Ammon's horn (tissue), 1 donor: ENCODE measurements around the gene RAB1B.

Source experiments
- DNase-seq: peaks from one replicate; pipeline ENCODE4 v3.0.0-alpha.2; 2016; ENCODE audit warnings: low spot score

Gene RAB1B

DNA sequence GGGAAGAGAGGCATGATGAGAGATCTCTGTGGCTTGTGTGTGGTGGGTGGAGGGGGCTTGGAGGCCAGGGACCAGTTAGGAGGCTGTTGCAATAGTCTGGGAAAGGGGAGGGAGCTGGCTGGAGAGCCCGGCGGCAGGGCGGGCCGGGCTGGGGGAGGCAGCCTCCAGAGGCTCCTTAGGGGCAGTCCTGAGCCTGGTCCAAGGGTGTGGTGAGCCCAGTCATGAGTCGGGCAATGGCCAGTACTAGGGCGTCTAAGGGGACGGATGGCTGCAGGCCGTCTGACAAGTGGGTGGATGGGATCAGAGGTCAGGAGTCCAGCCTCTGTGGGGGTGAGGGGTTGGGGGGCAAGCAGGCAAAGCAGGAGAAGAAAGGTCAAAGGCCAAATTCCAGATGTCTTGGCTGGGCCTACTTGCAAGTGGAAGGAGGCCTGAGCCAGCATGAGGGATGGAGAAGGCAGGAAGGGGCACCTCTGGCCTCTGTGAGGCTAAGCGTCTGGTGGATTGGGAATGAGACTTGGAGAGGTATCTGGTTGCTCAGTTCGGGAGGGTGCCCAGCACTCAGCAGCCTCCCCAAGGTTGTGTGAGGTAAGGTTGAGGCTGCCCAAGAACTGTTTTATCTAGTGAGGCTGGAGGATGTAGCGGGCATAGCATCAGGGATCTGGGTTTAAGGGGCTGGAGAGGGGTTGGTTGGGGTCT is 54.4 kb downstream of the RAB1B start:
- no peak for DNase-seq

GRCh38 chr11:66323684-66324083 is 55.2 kb downstream of the RAB1B start:
- DNase-seq, result no peak

DNA sequence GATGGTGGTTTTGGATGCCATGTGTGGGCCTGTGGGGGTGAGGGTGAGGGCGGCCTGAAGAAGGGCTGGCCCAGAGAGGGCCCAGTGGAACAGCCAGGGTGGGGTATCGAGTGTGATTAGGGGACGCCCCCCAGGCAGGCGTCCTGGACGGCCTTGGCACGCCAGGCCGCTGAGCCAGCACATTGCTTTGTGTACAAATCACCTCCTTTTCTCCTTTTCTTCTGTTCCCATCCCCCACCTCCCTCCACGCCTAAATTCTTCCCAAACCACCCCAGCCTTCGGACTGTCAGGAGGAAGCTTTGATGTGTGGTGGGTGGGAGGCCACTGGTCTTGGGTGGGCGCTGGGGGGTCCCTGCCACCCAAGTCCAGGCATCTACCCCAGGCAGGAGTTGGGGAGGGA is 56.2 kb downstream of the RAB1B start:
- no peak for DNase-seq

GRCh38 chr11:66325263-66325671 is 56.8 kb downstream of the RAB1B start:
- no peak for DNase-seq

- DNase-seq, result no peak
Observed at GRCh38 chr11:66326261-66327111, 58.0 kb downstream of the RAB1B start.
